Liver (tissue), 9 donors: ENCODE measurements around the gene SMAD7. TPM values are rescaled to one million over a fixed set of nuclear protein-coding genes. Genes with fewer than 3 reads are reported as not detected.

Source experiments
- DNase-seq: peaks from one replicate; pipeline ENCODE4 v3.0.0-alpha.2; 2017; ENCODE audit warnings: low spot score
- H3K27ac ChIP-seq, 2 donors: one replicate each; pipeline ENCODE4 v1.7.0; 2013; ENCODE audit warnings: inconsistent platforms in 2 of 2, low read length in 2 of 2, control low read depth in 1 of 2, low read depth in 1 of 2, mild to moderate bottlenecking in 1 of 2
- H3K27me3 ChIP-seq, 4 donors: one replicate each; pipeline versions ENCODE4 v1.6.1 to v1.7.0; 2013; ENCODE audit warnings: low read length in 3 of 4, inconsistent platforms in 1 of 4, mild to moderate bottlenecking in 1 of 4, moderate library complexity in 1 of 4; ENCODE audit not compliant: control insufficient read depth in 4 of 4, insufficient read depth in 4 of 4
- H3K36me3 ChIP-seq, 4 donors: one replicate each; pipeline versions ENCODE4 v1.6.1 to v1.7.0; 2013; ENCODE audit warnings: low read length in 3 of 4, mild to moderate bottlenecking in 3 of 4, low read depth in 1 of 4, moderate library complexity in 1 of 4; ENCODE audit not compliant: control insufficient read depth in 4 of 4, insufficient read depth in 3 of 4
- H3K4me1 ChIP-seq, 4 donors: one replicate each; pipeline versions ENCODE4 v1.6.1 to v1.7.0; 2013; ENCODE audit warnings: low read length in 3 of 4, mild to moderate bottlenecking in 3 of 4, moderate library complexity in 1 of 4; ENCODE audit not compliant: control insufficient read depth in 4 of 4, insufficient read depth in 4 of 4
- H3K4me3 ChIP-seq, 3 donors: one replicate each; pipeline versions ENCODE4 v1.6.1 to v1.7.0; 2013; ENCODE audit warnings: low read length in 3 of 3, control low read depth in 1 of 3, low read depth in 1 of 3, mild to moderate bottlenecking in 1 of 3
- H3K9ac ChIP-seq, 2 donors: one replicate each; pipeline ENCODE4 v1.7.0; 2013; ENCODE audit warnings: low read length in 2 of 2, mild to moderate bottlenecking in 2 of 2, moderate library complexity in 2 of 2, control low read depth in 1 of 2, low read depth in 1 of 2
- H3K9me3 ChIP-seq, 4 donors: one replicate each; pipeline versions ENCODE4 v1.6.1 to v1.7.0; 2013; ENCODE audit warnings: low read length in 3 of 4; ENCODE audit not compliant: control insufficient read depth in 4 of 4
- CTCF ChIP-seq: fragments of 150-350 bp; IDR thresholded peaks from 2 replicates; pipeline ENCODE4 v1.5.1; 2017; ENCODE audit warnings: improper control_type of control experiment, low read depth, low read length; ENCODE audit not compliant: missing input control
- EGR1 ChIP-seq, 2 donors: IDR thresholded peaks; 2 replicates each; pipeline ENCODE4 v1.6.1; 2016 to 2018; ENCODE audit warnings: antibody characterized with exemption in 2 of 2, low read depth in 2 of 2
- FOXA1 ChIP-seq: IDR thresholded peaks from 2 replicates; pipeline ENCODE4 v1.6.1; 2016; ENCODE audit warnings: antibody characterized with exemption
- FOXA2 ChIP-seq: IDR thresholded peaks from 2 replicates; pipeline ENCODE4 v1.6.1; 2016; ENCODE audit warnings: antibody characterized with exemption
- GABPA ChIP-seq, 2 donors: IDR thresholded peaks in 1 of 2; conservative IDR thresholded peaks in 1 of 2; 2 replicates each; pipeline ENCODE4 v1.6.1; 2016; ENCODE audit warnings: antibody characterized with exemption in 2 of 2, mild to moderate bottlenecking in 1 of 2, moderate library complexity in 1 of 2
- HNF4A ChIP-seq, 2 donors: conservative IDR thresholded peaks; 2 replicates each; pipeline ENCODE4 v1.6.1; 2016; ENCODE audit warnings: antibody characterized with exemption in 2 of 2, mild to moderate bottlenecking in 2 of 2
- HNF4G ChIP-seq: IDR thresholded peaks from 2 replicates; pipeline ENCODE4 v1.6.1; 2016; ENCODE audit warnings: antibody characterized with exemption
- JUND ChIP-seq, 2 donors: IDR thresholded peaks; 2 replicates each; pipeline ENCODE4 v1.6.1; 2016; ENCODE audit warnings: antibody characterized with exemption in 2 of 2
- NR2F2 ChIP-seq: IDR thresholded peaks from 2 replicates; pipeline ENCODE4 v1.6.1; 2016; ENCODE audit warnings: antibody characterized with exemption
- RAD21 ChIP-seq, 2 donors: IDR thresholded peaks; 2 replicates each; pipeline ENCODE4 v1.6.1; 2016; ENCODE audit warnings: antibody characterized with exemption in 2 of 2, mild to moderate bottlenecking in 2 of 2
- RXRA ChIP-seq, 2 donors: IDR thresholded peaks; 2 replicates each; pipeline ENCODE4 v1.6.1; 2017 to 2018; ENCODE audit warnings: antibody characterized with exemption in 2 of 2, mild to moderate bottlenecking in 1 of 2
- SP1 ChIP-seq: IDR thresholded peaks from 2 replicates; pipeline ENCODE4 v1.6.1; 2018; ENCODE audit warnings: antibody characterized with exemption, mild to moderate bottlenecking
- TAF1 ChIP-seq: conservative IDR thresholded peaks from 2 replicates; pipeline ENCODE4 v1.6.1; 2016; ENCODE audit warnings: antibody characterized with exemption, mild to moderate bottlenecking
- YY1 ChIP-seq: IDR thresholded peaks from 2 replicates; pipeline ENCODE4 v1.6.1; 2016; ENCODE audit warnings: antibody characterized with exemption, mild to moderate bottlenecking
- WGBS: extraction: QIAGEN DNeasy Blood & Tissue Kit; methylation state at CpG from one replicate; pipeline ENCODE4 v1.1.7; 2013; 5-methylcytosine and 5-hydroxymethylcytosine counted together
- polyA plus RNA-seq, 2 donors: library from polyadenylated mRNA; stranded (reverse) in 1 of 2; unstranded in 1 of 2; fragments of 200-250 nt in 1 of 2; fragments of >200 nt in 1 of 2; fragmentation: Nextera tagmentation in 1 of 2; extraction: Ambion mirVana in 1 of 2; gene quantifications; one replicate each; pipeline versions ENCODE4 v1.2.1 to v1.2.3, GENCODE V29; 2013 to 2015
- total RNA-seq, 2 donors: library from RNA; depleted of rRNA; stranded (reverse); fragments of >200 nt; gene quantifications; one replicate each; pipeline ENCODE4 v1.2.3, GENCODE V29; 2014
- TF ChIP-seq, protein P1 (sequence below): IDR thresholded peaks from 2 replicates; pipeline ENCODE4 v1.6.1; 2016; ENCODE audit warnings: antibody characterized with exemption
- TF ChIP-seq, protein P2 (sequence below): IDR thresholded peaks from 2 replicates; pipeline ENCODE4 v1.6.1; 2016; ENCODE audit warnings: antibody characterized with exemption, mild to moderate bottlenecking
- TF ChIP-seq, protein P3 (sequence below): IDR thresholded peaks from 2 replicates; pipeline ENCODE4 v1.6.1; 2016; ENCODE audit warnings: antibody characterized with exemption
- TF ChIP-seq, protein P4 (sequence below): IDR thresholded peaks from 2 replicates; pipeline ENCODE4 v1.6.1; 2016; ENCODE audit warnings: antibody characterized with exemption
- donor health status: healthy.
- donor health status: healthy.
- donor health status: healthy.
- donor health status: healthy.
- donor health status: healthy.

Gene SMAD7
- total and polyA plus RNA-seq, 4 donors, result 3.2 to 11.8 (median 10.1) TPM

DNA sequence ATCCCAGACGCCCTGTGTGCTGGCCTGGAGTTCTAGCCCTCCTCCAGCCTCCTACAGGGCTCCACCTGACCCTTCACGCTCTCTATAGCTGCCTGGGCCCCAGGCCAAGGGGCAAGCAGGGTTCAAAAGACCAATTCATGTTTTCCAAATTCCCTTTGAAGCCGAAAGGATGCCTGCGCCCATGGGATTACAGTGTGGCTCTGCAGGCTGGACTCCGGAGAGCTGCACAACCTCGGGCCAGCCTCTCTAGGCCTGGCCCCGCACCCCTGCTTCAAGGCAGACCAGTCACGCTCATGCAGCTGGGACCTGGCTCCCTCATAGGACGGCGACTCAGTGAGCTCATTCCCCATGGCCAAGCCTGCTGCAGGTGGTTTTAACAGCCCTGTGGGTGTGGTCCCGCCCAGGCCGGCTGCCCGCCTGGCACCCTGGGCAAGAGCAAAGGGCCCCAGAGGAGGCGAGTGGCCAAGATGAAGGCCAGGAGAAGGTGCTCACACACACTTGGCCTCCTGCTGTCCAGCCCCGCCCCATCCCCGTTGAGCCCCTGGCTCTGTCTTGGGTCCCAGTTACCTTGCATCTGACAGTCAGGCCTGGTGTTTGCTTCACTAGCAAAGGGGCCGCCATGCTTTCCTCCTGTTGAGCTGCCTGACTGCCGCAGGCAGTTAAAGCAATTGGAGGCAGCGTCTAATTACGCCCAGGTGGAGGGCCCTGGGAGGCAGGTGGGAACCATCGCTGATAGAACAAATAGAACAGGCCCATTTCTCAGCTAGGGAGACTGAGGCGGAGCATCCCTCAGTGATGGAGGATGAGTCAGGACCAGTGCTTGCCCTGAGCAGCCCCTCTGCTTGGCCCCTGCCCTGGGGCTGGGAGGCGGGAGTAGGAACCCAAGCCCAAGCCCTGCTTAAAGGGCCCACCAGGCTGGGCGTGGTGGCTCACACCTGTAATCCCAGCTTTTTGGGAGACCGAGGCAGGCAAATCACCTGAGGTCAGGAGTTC lies 56.9 kb downstream of the SMAD7 start:
- DNase-seq, result no peak
- Histone ChIP-seq H3K36me3 (no peaks in the 10 kb centered on the region), H3K9me3 (no peaks in the 10 kb centered on the region), H3K27me3 (no peaks in the 10 kb centered on the region), H3K4me1 (peaks cover 2 to 13% (median 4%) of the 10 kb centered on the region in 4 donors), H3K4me3 (no peak overlapping the region), H3K9ac (no peak overlapping the region), H3K27ac (no peak overlapping the region)
- no peak for TF ChIP-seq CTCF
- TF ChIP-seq JUND (IDR thresholded peaks at IDR 0.05), result no peak
- peak; percentile 76 for TF ChIP-seq SP1
- TF ChIP-seq EGR1 (IDR thresholded peaks at IDR 0.05; ENCODE audit: low read depth in 2 of 2), result no peak
- TF ChIP-seq TAF1, result no peak
- peak; percentile 35 to 61 for TF ChIP-seq RAD21 (IDR thresholded peaks at IDR 0.05)
- no peak for TF ChIP-seq YY1
- TF ChIP-seq, protein P1, sequence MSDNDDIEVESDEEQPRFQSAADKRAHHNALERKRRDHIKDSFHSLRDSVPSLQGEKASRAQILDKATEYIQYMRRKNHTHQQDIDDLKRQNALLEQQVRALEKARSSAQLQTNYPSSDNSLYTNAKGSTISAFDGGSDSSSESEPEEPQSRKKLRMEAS, result no peak
- peak; percentile 46 for TF ChIP-seq HNF4G
- no peak for TF ChIP-seq GABPA (IDR thresholded peaks at IDR 0.05 in 1 of 2, conservative IDR thresholded peaks at IDR 0.05 in 1 of 2)
- peak; percentile 83 to 90 for TF ChIP-seq HNF4A (conservative IDR thresholded peaks at IDR 0.05)
- TF ChIP-seq NR2F2, result peak; percentile 33
- TF ChIP-seq FOXA1, result no peak
- TF ChIP-seq, protein P2, sequence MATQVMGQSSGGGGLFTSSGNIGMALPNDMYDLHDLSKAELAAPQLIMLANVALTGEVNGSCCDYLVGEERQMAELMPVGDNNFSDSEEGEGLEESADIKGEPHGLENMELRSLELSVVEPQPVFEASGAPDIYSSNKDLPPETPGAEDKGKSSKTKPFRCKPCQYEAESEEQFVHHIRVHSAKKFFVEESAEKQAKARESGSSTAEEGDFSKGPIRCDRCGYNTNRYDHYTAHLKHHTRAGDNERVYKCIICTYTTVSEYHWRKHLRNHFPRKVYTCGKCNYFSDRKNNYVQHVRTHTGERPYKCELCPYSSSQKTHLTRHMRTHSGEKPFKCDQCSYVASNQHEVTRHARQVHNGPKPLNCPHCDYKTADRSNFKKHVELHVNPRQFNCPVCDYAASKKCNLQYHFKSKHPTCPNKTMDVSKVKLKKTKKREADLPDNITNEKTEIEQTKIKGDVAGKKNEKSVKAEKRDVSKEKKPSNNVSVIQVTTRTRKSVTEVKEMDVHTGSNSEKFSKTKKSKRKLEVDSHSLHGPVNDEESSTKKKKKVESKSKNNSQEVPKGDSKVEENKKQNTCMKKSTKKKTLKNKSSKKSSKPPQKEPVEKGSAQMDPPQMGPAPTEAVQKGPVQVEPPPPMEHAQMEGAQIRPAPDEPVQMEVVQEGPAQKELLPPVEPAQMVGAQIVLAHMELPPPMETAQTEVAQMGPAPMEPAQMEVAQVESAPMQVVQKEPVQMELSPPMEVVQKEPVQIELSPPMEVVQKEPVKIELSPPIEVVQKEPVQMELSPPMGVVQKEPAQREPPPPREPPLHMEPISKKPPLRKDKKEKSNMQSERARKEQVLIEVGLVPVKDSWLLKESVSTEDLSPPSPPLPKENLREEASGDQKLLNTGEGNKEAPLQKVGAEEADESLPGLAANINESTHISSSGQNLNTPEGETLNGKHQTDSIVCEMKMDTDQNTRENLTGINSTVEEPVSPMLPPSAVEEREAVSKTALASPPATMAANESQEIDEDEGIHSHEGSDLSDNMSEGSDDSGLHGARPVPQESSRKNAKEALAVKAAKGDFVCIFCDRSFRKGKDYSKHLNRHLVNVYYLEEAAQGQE, result no peak
- TF ChIP-seq, protein P3, sequence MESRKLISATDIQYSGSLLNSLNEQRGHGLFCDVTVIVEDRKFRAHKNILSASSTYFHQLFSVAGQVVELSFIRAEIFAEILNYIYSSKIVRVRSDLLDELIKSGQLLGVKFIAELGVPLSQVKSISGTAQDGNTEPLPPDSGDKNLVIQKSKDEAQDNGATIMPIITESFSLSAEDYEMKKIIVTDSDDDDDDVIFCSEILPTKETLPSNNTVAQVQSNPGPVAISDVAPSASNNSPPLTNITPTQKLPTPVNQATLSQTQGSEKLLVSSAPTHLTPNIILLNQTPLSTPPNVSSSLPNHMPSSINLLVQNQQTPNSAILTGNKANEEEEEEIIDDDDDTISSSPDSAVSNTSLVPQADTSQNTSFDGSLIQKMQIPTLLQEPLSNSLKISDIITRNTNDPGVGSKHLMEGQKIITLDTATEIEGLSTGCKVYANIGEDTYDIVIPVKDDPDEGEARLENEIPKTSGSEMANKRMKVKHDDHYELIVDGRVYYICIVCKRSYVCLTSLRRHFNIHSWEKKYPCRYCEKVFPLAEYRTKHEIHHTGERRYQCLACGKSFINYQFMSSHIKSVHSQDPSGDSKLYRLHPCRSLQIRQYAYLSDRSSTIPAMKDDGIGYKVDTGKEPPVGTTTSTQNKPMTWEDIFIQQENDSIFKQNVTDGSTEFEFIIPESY, result no peak
- TF ChIP-seq, protein P4, sequence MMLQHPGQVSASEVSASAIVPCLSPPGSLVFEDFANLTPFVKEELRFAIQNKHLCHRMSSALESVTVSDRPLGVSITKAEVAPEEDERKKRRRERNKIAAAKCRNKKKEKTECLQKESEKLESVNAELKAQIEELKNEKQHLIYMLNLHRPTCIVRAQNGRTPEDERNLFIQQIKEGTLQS, result no peak
- no peak for TF ChIP-seq FOXA2
- peak; percentile 74 to 84 for TF ChIP-seq RXRA (IDR thresholded peaks at IDR 0.05)
- WGBS, result 64% methylated on average over 25 of the region's 25 CpGs
